ENCODE data around the gene CACNB3. TPM values are rescaled to one million over a fixed set of nuclear protein-coding genes. Genes with fewer than 3 reads are reported as not detected.

Gene CACNB3
- total and polyA plus RNA-seq, 2 of the 13 experiments (the other 11 are each of a cell fraction or from before 2014, with no cell fraction given) = 0.29 to 0.54 TPM

GRCh38 chr12:48782457-48783395 lies 35.6 kb upstream of the CACNB3 start:
- intact Hi-C loops (cut with micrococcal nuclease; ENCODE audit: unreplicated experiment) = no loop called here
- FAIRE-seq (no peak), DNase-seq (ENCODE audit: low spot score) (no peak), ATAC-seq (no peak)
- Histone ChIP-seq H3K9ac (ENCODE audit: insufficient read depth, low read depth, low read length) (no peak overlapping the region), H3K27me3 (ENCODE audit: control insufficient read depth in 1 of 2, insufficient read depth in 2 of 2, low read length in 2 of 2) (no peaks in the 10 kb centered on the region), H3K4me2 (ENCODE audit: low read depth, low read length) (no peak overlapping the region), H3K4me3 (replicated peaks in 1 of 3; ENCODE audit: insufficient read depth in 1 of 3, low read depth in 2 of 3, low read length in 3 of 3) (no peak overlapping the region), H3K9me3 (ENCODE audit: low read length) (no peaks in the 10 kb centered on the region), H2AFZ (ENCODE audit: low read length) (no peak overlapping the region), H3K4me1 (ENCODE audit: insufficient read depth, low read length) (peaks cover 15% of the 10 kb centered on the region), H3K36me3 (replicated peaks in 1 of 2; ENCODE audit: control insufficient read depth in 1 of 2, insufficient read depth in 2 of 2, low read length in 2 of 2) (0 out of 5 replicates have a peak, but pooled peaks cover 0 to 8% of the 10 kb centered on the region in 2 experiments), H4K20me1 (ENCODE audit: insufficient read depth, low read length) (no peaks in the 10 kb centered on the region), H3K79me2 (ENCODE audit: insufficient read depth, low read length) (peaks cover 3% of the 10 kb centered on the region), H3K27ac (ENCODE audit: extremely low read length, insufficient read depth, low read length) (no peak overlapping the region)
- WGBS (ENCODE audit: low lambda C conversion rate) = 98% methylated on average over 29 of the region's 63 CpGs
- in situ Hi-C loops (cut with HindIII; ENCODE audit: extremely low pct_ligation_motif_present, low pct_unique_long_range_greater_than_20kb) = no loop called here
- BruUV-seq (replicated peaks) = no TSS peak
- POLR2A ChIA-PET = interaction anchor here (1.6 kb wide), 1 partner anchor 28 kb away, joined by 3 read pairs; no protein-coding TSS in a partner anchor
- CTCF ChIA-PET (ENCODE audit: low intra/inter-chr PET ratio, low total read pairs) = no interaction called here
- TF ChIP-seq RARG (CRISPR knock-in tag; IDR thresholded peaks at IDR 0.05; ENCODE audit: low read depth) = no peak
- TF ChIP-seq KLF13 (CRISPR knock-in tag; IDR thresholded peaks at IDR 0.05) = no peak
- no peak for TF ChIP-seq ARHGAP35 (CRISPR knock-in tag; IDR thresholded peaks at IDR 0.05; ENCODE audit: borderline replicate concordance)
- TF ChIP-seq ZNF253 (CRISPR knock-in tag; IDR thresholded peaks at IDR 0.05; ENCODE audit: borderline replicate concordance) = no peak
- no peak for TF ChIP-seq NKX3-1 (CRISPR knock-in tag; IDR thresholded peaks at IDR 0.05)
- TF ChIP-seq ZBTB3 (CRISPR knock-in tag; IDR thresholded peaks at IDR 0.05; ENCODE audit: borderline replicate concordance, low read depth) = no peak
- TF ChIP-seq TEAD3 (CRISPR knock-in tag; optimal IDR thresholded peaks at IDR 0.05; ENCODE audit: borderline replicate concordance) = no peak
- TF ChIP-seq PHF8 (CRISPR knock-in tag; IDR thresholded peaks at IDR 0.05) = no peak
- TF ChIP-seq ZNF143 (CRISPR knock-in tag; IDR thresholded peaks at IDR 0.05) = no peak
- TF ChIP-seq ZNF501 (CRISPR knock-in tag; IDR thresholded peaks at IDR 0.05) = no peak
- no peak for TF ChIP-seq GABPB1 (CRISPR knock-in tag; IDR thresholded peaks at IDR 0.05)
- no peak for TF ChIP-seq ZNF367 (CRISPR knock-in tag; IDR thresholded peaks at IDR 0.05; ENCODE audit: borderline replicate concordance)
- TF ChIP-seq ZNF224 (CRISPR knock-in tag; IDR thresholded peaks at IDR 0.05) = no peak
- no peak for TF ChIP-seq SKIL (CRISPR knock-in tag; IDR thresholded peaks at IDR 0.05; ENCODE audit: borderline replicate concordance)
- TF ChIP-seq, protein P1, sequence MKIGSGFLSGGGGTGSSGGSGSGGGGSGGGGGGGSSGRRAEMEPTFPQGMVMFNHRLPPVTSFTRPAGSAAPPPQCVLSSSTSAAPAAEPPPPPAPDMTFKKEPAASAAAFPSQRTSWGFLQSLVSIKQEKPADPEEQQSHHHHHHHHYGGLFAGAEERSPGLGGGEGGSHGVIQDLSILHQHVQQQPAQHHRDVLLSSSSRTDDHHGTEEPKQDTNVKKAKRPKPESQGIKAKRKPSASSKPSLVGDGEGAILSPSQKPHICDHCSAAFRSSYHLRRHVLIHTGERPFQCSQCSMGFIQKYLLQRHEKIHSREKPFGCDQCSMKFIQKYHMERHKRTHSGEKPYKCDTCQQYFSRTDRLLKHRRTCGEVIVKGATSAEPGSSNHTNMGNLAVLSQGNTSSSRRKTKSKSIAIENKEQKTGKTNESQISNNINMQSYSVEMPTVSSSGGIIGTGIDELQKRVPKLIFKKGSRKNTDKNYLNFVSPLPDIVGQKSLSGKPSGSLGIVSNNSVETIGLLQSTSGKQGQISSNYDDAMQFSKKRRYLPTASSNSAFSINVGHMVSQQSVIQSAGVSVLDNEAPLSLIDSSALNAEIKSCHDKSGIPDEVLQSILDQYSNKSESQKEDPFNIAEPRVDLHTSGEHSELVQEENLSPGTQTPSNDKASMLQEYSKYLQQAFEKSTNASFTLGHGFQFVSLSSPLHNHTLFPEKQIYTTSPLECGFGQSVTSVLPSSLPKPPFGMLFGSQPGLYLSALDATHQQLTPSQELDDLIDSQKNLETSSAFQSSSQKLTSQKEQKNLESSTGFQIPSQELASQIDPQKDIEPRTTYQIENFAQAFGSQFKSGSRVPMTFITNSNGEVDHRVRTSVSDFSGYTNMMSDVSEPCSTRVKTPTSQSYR (CRISPR knock-in tag; IDR thresholded peaks at IDR 0.05; ENCODE audit: borderline replicate concordance) = no peak
- no peak for TF ChIP-seq ZNF557 (CRISPR knock-in tag; IDR thresholded peaks at IDR 0.05)
- TF ChIP-seq, protein P2, sequence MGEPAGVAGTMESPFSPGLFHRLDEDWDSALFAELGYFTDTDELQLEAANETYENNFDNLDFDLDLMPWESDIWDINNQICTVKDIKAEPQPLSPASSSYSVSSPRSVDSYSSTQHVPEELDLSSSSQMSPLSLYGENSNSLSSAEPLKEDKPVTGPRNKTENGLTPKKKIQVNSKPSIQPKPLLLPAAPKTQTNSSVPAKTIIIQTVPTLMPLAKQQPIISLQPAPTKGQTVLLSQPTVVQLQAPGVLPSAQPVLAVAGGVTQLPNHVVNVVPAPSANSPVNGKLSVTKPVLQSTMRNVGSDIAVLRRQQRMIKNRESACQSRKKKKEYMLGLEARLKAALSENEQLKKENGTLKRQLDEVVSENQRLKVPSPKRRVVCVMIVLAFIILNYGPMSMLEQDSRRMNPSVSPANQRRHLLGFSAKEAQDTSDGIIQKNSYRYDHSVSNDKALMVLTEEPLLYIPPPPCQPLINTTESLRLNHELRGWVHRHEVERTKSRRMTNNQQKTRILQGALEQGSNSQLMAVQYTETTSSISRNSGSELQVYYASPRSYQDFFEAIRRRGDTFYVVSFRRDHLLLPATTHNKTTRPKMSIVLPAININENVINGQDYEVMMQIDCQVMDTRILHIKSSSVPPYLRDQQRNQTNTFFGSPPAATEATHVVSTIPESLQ (CRISPR knock-in tag; conservative IDR thresholded peaks at IDR 0.05) = no peak
